Activated CD4-positive, alpha-beta T cell treated with anti-CD3 and anti-CD28 coated beads for 24 hours (primary cell): Measurements from ENCODE around the gene LMNB1.
"Not testable (repeated sequence)": the region's sequence is repeated elsewhere in the genome, so short reads cannot be mapped to it uniquely, and the experiment has no call there.

ENCODE experiments used
- DNase-seq, 2 donors: peaks; one replicate each; pipeline ENCODE4 v3.0.0-alpha.2; 2020; ENCODE audit warnings: low read depth in 2 of 2

Gene LMNB1

DNA sequence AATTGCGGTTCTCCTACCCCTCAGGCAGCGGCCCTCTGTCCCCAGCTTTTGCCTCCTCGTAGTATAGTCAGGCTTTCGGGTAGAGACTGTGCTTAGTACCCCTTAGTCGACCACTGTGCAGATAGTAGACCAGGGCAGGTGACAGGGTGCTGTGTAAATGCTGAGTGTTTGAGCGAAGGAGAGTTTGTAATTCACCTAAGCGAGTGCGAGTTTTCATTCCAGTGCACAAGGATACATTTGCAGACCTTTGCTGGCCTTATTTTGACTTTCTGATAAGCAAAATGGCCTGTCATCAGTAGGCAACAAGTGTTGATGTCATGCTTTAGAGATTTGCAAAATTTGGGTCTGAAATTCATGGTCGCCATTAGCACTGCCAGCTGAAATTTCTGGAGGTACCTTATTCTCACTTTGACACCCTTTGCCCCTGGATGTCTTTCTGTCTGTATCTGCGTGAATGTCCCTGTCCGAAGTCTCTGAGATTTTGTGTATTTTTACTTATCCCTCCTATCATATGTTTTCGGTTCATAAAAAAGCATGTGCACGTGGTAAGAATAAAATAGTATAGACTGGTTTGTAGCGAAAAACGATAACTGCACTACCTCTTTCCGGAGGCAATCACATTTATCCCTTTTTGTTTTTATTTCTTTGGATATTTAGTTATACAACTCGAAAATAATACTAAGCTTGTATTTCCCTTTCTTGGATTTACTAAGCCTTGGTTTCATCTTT is 1.9 kb downstream of the LMNB1 start:
- DNase-seq: no peak

DNA sequence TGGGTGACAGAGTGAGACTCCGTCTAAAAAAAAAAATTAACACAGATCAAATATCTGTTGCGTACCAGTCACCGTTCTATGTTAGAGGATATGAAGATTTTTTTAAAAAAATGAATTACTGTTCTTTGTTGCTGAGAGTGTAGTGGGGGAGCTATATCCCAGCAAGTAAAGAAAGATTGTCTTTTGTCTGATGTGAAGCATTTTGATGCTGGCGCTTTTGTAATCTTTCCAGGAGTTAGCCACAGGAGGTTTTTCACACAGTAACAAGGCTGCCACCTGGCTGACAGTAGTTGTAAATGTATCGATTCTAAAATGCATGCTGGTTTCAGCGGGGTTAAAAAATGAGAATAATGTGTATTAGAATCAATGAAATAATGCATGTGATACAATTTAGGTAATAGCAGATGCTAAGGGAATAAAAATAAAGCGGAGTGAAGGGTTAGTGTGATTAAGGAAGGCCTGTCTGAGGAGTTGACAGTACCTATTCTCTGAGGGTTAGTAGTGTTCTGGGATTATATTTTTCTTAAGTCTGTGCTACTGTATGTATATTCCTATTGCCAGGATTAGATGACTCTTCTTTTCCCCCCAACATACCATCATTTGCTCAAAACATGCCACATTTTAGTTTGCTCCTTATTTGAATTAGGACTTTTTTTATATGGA is 3.4 kb downstream of the LMNB1 start:
- DNase-seq: peak in 1 of 2 donors; percentile 24

GRCh38 chr5:126788409-126788808 is 11.5 kb downstream of the LMNB1 start:
- not testable (repeated sequence) for DNase-seq

DNA sequence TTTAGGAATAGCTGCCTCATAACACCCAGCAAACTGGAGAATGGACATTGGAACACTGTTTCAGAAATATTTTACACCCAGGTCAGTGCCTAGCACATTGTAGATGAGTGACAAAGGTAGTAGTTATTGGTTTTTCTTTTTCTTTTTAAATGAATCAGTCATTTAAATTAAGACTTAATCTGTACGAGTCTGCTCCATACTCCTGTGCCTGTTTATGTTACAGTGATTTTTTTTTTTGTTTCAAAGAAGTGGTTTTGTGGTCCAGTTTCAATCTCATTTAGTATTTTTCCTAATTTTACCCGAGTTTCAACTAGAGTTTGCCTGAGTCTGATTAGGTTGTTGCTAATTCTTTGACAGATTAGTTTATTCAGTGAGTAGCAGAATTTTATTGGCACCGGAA is 16.2 kb downstream of the LMNB1 start:
- no peak for DNase-seq

DNA sequence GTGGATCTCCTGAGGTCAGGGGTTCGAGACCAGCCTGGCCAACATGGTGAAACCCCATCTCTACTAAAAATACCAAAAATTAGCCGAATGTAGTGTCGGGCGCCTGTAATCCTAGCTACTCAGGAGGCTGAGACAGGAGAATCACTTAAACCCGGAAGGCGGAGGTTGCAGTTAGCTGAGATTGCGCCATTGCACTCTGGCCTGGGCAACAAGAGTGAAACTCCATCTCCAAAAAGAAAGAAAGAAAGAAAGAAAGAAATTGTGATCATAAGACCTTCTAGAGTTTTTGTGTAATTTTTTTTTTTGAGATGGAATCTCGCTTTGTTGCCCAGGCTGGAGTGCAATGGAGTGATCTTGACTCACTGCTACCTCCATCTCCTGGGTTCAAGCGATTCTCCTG is 16.7 kb downstream of the LMNB1 start:
- DNase-seq: not testable (repeated sequence)

DNA sequence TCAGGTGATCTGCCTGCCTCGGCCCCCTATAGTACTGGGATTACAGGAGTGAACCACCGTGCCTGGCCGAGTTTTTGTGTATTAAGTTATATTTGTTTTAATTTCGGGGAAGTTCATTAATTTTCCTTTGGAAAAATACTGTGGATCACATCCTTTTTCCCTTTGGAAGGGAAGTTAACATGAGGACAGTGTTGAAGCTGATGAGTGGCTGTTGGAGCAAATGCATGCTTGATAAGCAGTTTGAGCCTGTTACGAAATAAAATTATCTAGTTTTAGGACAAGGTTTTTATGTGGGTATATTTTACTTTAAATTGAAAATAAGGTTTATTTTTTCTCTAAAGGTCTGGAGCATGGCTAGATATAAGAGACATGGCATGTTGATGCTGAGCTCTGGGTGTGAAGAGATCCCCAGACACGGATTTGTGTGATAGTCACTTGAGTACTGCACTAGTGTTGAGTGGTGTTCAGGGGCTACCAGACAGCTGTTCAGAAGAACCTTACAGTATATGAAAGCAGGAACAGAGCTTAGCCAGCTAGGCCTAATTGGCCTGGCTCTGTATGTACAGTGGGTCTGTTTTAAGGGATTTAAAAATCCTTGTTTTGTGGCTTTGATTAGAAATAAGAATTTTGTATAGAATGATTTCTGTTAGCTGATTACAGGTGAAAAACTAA is 17.4 kb downstream of the LMNB1 start:
- no peak for DNase-seq

GRCh38 chr5:126799780-126800179 is 22.8 kb downstream of the LMNB1 start:
- DNase-seq: no peak

DNA sequence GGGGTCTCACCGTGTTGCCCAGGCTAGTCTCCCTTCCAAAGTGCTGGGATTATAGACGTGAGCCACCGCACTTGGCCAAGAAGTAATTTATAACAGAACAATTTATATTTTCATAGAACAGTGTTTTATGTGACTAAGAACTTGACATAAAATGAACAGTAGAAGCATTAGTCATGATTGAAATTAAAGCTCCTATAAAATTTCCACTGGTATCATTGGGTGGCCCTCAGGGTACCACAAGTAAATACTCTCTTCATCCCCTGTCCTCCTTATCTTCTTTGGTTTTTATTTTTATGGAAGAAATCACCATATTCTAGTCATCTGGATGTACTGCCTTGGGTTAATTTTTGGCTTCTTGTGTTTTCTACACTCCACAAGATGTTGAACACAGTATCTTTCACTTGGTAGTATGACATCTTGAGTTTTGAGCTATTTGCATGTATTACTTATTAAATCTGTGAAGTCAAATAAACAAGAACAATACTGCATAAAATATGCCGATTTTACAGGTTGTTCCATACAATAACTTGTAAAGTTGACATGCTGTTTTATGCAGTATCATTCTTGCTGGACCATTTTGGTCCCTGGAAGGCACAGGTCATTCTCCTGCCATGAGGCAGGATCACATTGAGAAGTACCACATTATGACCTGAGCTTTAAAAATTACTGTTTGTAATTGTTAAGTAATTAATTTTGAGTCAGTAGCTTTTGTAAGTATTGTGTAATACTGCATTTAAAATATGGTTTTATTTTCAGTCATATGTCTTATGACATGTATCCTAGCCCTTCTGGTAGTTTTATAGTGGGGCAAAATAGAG is 24.4 kb downstream of the LMNB1 start:
- DNase-seq: no peak

- no peak for DNase-seq
Measured at GRCh38 chr5:126801992-126802294, 25.0 kb downstream of the LMNB1 start.

DNA sequence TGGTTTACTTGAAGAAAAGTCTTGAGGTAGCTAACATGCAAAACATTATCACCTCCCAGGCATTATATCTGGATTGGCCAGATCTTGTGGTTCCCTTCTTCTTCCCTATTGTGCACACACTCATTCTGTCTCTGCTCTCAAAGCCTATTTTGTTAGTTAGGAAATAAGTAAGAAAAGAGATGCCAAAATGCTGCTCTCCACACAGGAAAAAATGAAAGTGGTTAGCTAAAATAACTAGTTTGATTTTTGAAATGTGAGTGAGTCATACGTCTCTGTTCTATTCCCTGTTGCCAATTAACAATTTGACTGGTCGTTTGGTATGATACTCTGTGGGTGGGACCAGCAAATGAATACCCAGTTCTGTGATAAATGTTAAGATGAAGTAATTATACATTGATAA is 28.1 kb downstream of the LMNB1 start:
- no peak for DNase-seq

DNA sequence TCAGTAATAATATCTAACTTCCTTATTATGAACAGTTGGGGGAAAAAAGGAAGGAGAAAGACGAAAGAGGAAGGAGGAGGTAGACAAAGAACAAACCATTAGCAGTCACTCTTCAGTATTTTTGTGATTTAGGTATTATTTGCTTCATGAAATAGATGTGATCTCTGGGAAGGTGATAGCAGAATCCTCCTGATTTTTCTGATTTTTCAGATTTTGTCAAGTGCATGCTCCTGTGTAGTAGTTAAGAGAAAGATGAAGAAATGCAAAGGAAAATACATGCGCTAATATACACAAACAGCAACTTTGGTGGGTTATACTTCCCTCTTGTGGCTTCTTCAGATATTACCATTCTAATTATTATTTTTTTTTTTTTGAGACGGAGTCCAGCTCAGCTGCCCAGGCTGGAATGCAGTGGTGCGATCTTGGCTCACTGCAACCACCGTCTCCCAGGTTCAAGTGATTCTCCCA is 31.6 kb downstream of the LMNB1 start:
- DNase-seq: no peak

- no peak for DNase-seq
Measured at GRCh38 chr5:126809916-126810315, 33.0 kb downstream of the LMNB1 start.

GRCh38 chr5:126810596-126811380 is 33.9 kb downstream of the LMNB1 start:
- no peak for DNase-seq

GRCh38 chr5:126811515-126812198 is 34.7 kb downstream of the LMNB1 start:
- peak in 1 of 2 donors; percentile 23 for DNase-seq

DNA sequence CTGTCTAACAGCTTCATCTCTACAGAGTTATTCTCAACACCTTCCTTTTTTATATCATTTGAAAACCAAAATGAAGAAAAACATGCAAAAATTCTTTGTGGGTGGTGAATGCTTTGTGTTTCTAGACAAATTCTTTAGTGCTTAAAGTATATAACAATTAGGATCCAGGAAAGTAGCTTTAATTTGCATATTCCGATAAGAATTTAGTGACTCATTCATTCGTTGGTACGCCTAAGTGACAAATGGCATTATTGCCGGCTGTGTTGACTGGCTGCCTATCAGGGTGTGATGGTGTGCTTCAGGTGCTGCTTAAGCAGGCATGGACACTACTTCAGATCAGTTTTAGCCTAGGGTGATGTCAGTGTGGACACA is 35.2 kb downstream of the LMNB1 start:
- DNase-seq: no peak

DNA sequence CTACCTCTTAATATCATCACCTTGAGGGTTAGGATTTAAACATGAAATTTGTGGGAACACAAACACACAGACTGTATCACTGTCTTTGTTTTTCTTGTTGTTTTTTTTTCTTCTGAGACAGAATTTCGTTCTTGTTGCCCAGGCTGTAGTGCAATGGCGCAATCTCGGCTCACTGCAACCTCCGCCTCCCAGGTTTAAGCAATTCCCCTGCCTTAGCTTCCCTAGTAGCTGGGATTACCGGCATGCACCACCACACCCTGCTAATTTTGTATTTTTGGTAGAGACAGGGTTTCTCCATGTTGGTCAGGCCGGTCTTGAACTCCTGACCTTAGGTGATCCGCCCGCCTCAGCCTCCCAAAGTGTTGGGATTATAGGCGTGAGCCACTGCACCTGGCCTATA is 36.9 kb downstream of the LMNB1 start:
- DNase-seq: not testable (repeated sequence)

DNA sequence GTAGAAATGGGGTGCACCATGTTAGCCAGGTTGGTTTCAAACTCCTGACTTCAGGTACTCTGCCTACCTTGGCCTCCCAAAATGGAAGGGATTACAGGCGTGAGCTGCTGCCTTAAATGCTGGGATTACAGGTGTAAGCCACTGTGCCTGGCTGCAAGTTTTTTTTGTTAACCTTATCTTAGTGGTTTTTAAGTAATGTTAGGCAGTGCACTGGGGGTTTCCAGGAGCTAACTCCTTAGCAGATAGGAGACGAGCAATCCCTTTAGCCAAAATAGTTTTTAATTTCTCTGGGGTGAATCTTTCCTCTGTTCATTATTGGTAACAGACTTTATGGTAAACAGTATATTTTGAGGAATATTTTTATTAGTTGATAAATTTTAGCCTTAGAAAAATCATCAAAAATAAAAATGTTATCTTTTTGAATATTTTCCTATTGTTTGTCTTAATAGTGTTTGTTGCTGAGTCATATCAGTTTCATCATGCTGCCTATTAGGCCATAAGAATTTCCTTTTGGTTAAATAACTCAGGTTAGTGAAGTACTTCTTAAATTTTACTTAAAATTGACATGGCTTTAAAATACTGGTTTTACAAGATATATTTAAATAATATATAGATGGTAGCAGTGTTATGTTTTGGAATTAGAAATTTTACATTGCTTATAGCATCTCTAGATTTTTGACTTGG is 37.9 kb downstream of the LMNB1 start:
- no peak for DNase-seq

- no peak for DNase-seq
Measured at GRCh38 chr5:126816649-126817048, 39.7 kb downstream of the LMNB1 start.

GRCh38 chr5:126818736-126819135 is 41.8 kb downstream of the LMNB1 start:
- no peak for DNase-seq

- DNase-seq: no peak
Measured at GRCh38 chr5:126819253-126819652, 42.3 kb downstream of the LMNB1 start.
